NCI-H748 treated with DMSO at 0.1 percent for 48 hours (cell line): ENCODE measurements around the gene GABARAP.
"Not testable (repeated sequence)": the region's sequence is repeated elsewhere in the genome, so short reads cannot be mapped to it uniquely, and the experiment has no call there.

Experiments
- DNase-seq: peaks from one replicate; lab custom pipeline; 2025; lab: John Stamatoyannopoulos, UW

Gene GABARAP

DNA sequence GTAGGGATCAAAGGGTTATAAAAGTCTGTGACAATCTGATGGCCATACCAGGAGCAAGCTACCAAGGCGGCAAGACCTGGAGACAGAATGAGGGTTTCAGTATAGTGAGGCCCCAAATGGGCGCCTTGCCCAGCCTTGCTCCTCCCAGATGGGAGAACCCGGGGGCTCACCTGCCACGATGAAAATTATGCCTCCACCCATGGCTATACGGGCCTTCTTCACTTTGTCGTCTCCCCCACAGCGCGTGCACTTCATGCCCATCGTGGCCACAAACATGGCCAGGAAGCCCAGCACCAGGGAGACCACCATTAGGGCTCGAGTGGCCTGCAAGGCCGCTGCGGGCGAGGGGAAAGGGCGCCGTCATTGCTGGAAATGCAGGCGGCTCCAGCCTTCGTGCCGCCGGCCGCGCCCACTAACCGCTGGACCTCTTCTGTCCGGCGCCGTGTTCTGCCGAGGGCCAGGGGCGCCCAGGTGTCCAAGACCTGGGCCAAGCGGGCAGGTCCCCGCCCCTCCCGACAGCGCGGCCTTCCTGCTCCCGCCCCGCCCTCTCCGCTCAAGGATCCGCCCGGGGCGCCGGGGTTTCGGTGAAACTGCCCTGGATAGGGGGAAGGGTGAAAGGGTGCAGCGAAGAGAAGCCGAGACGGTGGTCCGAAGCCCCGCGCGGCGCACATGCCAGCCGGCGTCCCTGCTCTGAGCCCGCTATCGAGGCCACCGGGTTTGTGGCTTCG, 18.6 kb upstream of the GABARAP start:
- peak; percentile 15 for DNase-seq

DNA sequence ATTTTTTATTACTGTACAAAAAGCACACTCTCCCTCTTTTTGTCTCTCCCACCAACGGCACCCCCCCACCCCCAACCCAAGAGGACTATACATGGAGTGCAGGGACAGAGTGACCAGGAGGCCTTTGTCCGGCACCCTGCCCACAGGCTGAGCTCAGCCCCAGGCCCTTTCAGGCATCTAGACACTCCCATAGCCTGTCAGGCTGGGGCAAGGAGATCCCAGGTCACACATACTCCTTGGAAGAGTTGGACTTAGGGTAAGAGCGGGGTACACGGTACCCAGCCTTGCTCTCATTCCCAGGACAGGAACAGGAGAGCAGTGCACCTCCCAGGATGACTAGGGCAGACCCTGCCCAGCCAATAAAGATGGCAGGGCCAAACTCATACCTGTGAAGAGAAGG, 17.9 kb upstream of the GABARAP start:
- DNase-seq, result no peak

DNA sequence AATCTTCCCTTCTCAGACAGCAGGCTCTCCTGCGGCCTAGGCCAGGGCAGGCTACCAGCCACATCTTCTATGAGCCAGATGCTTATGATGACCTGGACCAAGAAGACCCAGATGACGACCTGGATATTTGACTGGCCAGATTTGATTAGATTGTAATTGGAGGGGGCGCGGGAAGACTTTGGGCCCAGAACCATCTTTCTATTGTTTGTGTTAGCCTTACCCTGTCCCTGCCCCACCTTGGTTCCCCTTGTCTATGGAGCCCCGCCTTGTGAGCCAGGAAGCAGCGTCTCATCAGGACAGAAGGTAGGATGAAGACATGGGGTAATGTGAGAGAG, 17.3 kb upstream of the GABARAP start:
- no peak for DNase-seq

DNA sequence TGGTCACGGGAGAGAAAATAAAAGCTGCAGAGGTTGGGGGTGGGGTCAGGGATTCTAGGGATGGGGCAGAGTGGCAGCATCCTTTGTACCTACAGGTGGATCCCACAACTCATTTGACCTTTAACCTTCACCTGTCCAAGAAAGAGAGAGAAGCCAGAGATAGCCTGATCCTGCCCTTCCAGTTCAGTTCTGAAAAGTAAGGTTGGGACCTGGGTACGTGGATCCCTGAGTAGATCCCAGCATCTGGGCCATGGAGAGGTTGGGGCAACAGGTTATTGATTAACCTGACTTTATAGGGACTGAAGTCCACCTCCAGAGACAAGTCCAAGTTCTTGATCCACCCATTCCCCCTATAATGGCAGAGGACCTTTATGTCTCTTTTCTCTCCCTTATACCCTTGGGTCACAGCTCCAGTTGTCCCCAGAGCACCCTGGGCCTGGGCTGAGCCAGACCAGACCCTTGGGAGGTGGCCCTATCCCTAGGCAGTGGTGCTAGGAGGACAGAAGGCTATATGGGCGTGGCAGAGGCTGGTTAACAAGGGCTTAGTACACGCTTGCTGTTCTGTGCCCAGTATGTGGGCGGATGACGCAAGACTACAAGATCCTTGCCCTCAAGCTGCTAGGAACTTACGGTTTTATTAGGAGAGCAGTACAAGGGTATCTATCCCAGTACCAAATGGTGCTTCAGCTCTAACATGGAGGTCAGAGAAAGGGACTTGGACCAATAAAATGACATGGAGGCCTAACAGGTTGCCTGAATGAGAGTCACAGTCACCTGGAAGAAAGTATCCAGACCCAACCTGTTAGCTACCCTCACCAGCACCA, 16.7 kb upstream of the GABARAP start:
- DNase-seq, result no peak

DNA sequence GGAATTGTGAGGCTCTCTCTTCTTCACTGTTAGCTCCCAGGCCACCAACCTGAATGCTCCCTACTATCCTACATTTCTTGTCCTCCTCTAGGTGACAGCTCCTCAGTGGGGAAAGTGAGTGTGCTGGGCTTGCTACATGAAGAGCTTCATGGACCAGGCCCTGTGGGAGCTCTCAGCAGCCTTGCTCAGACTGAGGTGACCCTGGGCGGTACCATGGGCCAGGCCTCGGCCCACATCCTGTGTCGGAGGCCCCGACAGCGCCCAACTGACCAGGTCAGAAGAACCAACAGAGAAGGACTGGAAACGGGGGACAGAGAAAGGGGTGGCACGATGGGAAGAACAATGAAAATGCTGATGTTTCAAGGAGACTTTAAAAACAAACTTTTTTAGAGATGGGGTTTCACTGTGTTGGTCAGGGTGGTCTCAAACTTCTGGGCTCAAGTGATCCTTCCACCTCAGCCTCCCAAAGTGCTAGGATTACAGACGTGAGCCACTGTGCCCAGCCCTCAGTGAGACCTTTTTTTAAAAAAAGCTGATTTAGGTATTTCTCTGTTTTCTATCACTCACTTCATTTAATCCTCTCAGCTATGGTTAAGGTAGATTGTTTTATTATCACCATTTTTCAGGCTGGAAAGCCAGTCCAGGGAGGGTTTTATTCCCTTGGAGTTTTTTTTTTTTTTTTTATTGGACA, 14.7 kb upstream of the GABARAP start:
- DNase-seq, result no peak

DNA sequence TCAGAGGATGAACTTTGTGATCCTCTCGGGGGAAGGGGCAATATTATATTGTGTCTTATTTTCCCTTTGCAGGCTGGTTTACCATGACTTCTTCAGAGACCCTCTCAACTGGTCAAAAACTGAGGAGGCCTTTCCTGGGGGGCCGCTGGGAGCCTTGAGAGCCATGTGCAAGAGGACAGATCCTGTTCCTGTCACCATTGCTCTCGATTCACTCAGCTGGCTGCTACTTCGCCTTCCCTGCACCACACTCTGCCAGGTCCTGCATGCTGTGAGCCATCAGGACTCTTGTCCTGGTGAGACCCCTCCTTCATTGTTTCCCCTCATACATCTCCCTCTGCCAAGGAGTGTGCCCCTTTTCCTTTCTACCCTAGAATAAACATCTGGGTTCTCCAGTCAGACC, 12.3 kb upstream of the GABARAP start:
- no peak for DNase-seq

DNA sequence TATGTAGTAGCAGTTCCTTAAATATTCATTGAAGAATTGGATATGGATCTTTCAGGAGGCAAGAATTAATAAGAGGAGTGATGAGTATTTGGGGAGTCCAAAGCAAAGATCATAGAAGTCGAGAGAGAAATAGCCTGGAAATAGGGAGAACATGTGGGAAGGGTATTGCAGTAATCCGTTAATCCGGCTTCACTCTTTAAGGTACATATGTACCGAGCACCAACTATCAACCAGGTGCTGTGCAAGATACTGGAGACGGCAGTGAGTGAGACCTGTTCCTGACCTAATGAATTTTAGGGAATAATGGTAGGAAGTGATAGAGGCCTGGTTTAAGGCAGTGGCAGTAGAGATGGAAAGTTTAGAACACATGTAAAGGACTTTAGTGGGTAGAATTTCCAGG, 10.8 kb upstream of the GABARAP start:
- no peak for DNase-seq

DNA sequence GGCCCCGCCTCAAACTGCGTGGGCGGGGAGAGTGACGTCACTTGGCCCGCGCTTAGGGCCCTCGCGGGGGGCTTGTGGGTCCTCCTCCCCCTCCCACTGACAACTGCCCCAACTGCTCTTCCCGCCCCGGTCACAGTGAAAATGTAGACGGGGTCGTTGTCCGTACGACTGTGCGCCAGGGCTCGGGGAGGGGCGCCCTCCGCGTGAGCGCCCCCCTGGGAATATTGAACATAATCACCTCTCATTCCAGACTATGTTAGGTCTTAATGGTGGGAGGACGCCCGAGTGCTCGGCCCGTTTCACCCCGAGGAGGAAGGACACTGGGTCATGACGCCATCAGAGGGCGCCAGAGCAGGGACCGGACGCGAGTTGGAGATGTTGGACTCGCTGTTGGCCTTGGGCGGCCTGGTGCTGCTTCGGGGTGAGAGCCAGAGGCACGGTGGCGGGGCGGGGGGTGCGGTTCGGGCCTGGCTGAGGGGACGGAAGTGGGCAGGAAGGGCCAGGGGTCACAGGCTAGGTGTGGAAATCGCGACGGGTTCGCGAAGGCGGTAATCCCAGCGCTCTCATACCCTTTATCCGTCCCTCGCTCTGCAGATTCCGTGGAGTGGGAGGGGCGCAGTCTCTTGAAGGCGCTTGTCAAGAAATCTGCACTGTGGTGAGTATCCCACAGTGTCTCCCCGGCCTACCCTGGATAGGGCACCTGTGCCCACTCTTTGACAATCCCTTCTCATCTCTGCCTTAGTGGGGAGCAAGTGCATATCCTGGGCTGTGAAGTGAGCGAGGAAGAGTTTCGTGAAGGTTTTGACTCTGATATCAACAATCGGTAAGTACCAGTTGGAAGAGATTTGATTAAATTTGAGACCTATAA, 10.2 kb upstream of the GABARAP start, which contains the start of gene ELP5:
Gene ELP5, plus strand, starts transcription at position 40 of the 868 bp plus-strand sequence. Its CDS starts 336 bp downstream, at position 376.
- DNase-seq, result peak; percentile 95

DNA sequence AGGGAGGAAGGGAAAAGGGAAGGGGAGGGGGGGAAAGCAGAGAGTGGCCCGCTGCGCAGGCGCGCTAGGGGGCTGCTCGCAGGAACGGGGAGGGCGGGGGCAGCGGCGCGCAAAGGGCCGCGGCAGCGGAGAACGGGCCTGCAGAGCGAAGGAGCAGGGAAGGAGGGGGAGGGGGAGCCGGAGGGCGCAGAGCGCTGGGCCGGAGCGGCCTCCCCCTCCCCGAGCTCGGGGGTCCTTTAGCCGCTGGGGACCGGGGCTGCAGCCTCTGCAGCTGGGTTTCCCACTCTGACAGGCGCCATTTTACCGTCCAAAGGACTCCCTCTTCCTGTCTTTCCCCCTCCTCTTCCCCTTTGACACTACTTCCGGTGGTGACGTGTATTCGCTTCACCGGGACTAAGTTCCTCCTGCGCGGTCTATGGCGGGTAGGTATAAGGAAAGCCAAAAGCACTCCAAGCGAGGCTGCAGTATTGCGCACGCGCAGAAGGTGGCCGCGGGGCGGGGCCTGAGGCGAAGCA, 9.5 kb upstream of the GABARAP start, which contains the start of gene CTDNEP1:
Gene CTDNEP1, minus strand, starts transcription at position 74 of the 515 bp plus-strand sequence. CDS start 438 bp downstream, outside the sequence.
- peak; percentile 100 for DNase-seq

DNA sequence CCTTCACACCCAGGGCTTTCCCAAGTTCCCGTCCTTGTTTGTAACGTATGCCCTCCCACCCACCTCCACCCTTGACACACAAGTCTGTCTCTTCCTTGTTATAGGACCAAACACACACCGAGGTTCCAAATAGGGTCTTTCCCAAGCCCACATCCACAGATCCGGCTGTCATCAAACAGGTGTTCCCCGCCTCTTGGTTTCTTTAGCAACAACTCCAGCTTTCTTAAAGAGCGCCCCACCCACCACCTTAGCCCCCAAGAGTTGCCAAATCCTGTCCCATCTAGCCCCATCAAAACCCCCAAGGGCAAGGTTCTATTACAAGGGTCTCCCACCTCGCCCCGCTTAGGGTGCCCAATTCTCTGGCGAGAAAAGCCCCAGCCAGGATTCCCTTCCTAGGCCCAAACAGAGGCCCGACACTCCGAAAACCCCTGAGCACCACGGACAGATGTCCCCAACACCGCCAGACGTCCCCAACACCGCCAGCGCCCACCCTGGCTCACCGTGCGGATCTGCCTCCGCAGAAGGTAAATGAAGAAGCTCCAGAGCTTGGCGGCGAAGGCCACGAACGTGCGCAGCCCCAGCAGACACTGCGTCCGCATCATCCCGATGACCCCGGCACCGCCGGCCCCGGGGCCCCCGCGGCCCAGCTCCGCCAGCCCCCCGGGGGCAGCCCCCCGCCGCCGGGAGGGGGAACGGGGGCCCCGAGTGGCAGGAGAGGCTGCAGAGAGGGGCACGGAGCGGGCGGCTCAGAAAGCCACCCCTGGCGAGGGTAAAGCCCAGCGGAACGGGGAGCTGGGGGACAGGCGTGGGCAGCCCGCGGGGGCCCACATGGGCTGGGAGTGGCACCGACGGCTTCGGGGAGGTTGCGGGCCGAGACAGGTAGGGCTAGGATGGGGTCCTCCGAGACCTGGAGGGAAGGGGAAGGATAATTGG, 8.7 kb upstream of the GABARAP start:
- DNase-seq, result no peak

DNA sequence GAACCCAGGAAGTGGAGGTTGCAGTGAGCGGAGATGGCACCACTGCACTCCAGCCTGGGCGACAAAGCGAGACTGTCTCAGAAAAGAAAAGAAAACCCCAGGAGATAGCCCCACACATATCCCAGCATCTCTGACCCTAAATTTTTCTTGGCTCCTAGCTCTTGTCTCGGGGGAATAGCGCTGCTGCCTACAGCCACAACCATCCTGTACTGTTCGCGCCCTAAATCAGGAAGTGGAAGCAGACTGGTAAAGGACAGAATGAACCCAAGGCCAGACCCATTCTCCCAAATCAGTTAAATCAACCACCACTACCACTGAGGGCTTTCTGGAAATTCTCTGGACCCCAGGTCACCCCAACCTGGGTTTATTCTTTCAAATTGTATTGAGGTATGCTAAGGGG, 7.6 kb upstream of the GABARAP start:
- no peak for DNase-seq

DNA sequence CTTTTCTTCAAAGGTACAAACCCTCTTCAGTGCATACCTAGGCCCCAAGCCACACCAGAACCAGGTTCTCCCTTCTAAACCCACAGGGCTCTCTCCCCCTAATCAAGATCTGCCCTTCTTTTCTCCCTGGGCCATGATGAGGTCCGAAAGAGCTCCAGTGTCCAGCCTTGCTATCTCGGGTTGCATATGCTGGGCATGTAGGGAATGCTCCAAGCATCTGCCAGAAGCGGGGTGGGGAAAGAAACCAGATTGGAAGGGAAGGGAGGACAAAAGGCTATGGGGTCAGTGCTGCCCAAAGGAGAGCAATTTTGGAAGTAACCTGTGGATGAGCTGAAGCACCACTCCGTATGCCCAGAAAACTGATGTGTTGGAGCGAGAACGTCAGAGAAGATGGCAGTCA, 7.0 kb upstream of the GABARAP start:
- DNase-seq, result no peak

DNA sequence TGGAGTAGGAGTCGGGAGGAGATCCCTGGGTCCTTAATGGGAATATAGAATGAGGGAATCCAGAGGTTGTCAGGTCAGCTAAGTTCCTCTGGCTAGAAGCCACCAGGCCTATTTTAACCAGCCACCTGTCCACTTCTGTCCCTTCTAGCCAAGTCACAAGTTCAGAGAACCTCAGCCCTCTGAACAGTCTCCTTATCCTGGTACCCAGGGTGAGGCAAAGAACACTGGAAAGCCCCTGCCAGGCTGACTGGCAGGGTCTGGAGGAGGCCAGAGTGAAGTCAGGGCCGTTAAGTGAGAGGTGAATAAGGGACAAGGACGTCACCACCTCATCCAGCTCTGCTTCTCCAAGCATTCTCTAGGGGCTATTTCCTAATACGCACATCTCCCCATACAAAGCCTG, 6.5 kb upstream of the GABARAP start:
- DNase-seq, result no peak

DNA sequence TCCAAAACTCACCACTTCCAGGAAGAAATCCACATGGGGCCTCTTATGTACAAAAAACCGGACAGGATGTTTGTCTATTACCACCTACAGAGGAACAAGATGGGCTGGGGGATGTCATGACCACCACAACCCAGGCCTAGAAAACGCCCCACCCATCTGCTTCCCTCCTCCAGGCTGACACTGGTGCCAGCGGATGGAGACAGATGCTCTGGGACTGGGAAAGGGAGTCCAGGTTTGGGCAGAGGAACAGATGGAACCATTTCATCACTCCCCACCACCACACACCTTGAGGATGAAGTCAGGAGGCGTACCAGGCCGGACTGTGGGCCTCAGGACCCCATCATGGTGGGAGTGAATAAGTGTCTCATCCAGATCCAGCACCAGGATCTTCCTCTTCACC, 4.5 kb upstream of the GABARAP start:
- no peak for DNase-seq

DNA sequence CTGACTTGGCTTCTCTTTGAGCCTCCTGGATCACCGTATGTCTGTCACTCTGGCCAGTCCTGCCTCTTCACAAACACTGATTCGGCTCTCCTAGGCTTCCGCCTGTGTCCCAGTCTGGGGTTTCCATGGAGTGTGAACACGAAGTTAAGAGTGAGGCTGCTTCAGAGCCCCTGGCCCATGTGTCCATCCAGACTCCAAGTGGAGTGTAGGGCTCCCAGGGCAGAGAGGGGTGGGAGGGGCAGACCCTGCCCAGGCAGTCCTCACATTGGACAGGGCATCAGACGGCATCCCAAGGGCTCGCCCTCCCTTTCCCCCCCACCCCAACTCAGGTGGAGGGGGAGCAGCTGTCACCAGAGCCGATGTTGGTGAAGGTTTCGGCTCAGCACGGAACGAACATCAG, 1.6 kb upstream of the GABARAP start:
- DNase-seq, result not testable (repeated sequence)

DNA sequence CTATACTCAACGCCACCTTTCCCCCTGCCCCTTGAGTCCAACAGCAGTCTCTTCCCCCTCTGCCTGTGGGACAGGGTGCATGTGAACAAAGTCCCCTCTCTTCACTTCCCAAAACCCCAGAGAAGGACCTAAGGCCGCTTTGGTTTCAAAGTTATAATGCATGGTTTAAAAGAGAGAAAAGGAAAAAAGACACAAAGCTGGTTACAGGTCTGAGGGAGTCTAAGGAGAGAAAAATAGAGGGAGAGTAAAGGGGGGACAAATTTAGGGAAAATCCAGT, 1.1 kb upstream of the GABARAP start:
- no peak for DNase-seq

DNA sequence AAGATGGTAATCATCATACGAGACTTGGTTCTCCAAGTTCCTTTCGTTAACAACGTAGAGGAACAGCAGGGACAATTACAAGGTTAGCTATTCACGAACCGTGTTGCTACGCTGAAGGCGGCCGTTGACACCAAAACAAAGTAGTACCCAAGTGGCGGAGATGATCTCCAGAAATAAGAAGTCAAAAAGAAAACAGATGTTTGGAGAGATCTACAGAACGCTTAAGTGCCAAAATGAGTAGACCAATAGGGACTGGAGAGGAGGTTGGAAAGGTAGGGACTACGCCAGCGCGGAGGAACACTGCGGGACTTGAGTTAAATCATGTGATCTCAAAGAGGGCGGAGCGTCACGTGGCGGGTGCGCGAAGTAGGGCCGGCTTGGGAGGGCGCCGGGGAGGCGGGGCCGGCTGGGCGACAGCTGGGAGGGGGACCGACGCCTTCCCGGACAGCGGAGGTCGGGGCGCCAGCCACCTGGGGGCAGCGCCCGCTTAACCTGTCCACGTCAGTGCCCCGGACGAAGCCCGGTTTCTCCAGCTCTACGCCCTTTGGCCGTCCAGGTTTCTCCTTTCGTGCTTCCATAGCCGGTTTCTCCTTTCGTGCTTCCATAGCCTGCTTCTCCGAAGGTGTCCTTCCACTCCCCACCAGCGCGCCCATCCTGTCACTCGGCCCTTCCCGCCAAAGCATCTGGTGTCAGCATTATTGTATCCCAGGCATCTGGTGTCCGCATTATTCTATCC, 636 bp upstream of the GABARAP start:
- peak; percentile 97 for DNase-seq

DNA sequence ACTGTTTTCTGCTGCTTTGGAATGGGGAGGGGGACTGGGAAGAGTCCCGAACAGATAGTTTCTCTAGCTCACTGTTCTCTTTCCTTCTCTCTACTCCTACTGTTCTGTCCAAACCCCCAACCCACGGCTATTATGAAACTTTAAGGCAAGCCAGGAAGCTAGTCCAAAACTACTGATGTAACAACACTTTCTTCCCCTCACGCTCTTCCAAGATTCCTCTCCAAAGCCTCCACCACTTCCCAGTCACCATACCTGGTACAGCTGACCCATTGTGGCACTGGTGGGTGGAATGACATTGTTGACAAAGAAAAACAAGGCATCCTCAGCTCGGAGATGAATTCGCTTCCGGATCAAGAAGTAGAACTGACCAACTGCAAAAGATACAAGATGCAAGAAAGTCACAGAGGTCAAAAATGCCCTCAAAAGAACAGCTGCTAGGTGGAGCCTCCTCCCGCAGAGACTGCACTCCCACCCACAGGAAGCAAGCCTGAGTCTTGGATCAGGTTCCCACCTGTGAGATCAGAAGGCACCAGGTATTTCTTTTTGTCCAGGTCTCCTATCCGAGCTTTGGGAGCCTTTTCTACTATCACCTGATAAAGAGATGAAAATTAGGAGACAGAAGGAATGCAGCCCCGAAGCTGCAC, 1.0 kb downstream of the GABARAP start:
- no peak for DNase-seq

DNA sequence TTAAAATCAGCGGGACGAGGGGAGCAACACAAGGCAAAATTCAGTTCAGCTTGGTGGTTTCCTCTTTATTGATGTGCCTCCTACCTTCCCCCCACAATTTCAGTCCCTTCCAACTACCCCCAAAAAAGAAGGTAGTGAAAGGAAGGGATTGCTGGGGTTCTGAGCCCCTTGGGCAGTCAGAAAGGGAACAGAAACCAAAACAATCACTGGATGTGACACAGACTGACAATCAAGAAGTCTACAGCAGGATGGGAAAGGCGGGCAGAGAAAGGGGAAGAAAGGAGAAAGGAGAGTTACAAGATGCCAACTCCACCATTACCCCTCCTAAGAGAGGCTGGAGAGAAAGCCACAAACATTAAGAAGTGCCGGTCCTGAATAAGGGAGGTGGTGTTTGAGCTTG, 1.9 kb downstream of the GABARAP start:
- no peak for DNase-seq
